ENCODE data around the gene OR11L1.

The OR11L1 gene

GRCh38 chr1:247854899-247855545 lies 13.3 kb upstream of the OR11L1 start:
- H3K9ac ChIP-seq (ENCODE audit: low read length) = no peak overlapping the region
- H4K20me1 ChIP-seq (ENCODE audit: low read depth, low read length) = no peaks in the 10 kb centered on the region
- H2AFZ ChIP-seq (ENCODE audit: low read depth, low read length, severe bottlenecking) = no peak overlapping the region
- H3K9me3 ChIP-seq (ENCODE audit: insufficient read depth, low read length) = no peaks in the 10 kb centered on the region
- no peaks in the 10 kb centered on the region for H3K9me2 ChIP-seq (replicated peaks; ENCODE audit: insufficient read depth, low read length)
- no peak overlapping the region for H3K4me2 ChIP-seq (ENCODE audit: low read depth, low read length, poor library complexity, severe bottlenecking)
- no peaks in the 10 kb centered on the region for H3K36me3 ChIP-seq (ENCODE audit: low read length)
- no peaks in the 10 kb centered on the region for H3F3A ChIP-seq (ENCODE audit: insufficient read depth)
- no peaks in the 10 kb centered on the region for H3K27me3 ChIP-seq (ENCODE audit: low read length)
- no peaks in the 10 kb centered on the region for H3K79me2 ChIP-seq (ENCODE audit: insufficient read depth, low read length)
- TF ChIP-seq, protein P1, sequence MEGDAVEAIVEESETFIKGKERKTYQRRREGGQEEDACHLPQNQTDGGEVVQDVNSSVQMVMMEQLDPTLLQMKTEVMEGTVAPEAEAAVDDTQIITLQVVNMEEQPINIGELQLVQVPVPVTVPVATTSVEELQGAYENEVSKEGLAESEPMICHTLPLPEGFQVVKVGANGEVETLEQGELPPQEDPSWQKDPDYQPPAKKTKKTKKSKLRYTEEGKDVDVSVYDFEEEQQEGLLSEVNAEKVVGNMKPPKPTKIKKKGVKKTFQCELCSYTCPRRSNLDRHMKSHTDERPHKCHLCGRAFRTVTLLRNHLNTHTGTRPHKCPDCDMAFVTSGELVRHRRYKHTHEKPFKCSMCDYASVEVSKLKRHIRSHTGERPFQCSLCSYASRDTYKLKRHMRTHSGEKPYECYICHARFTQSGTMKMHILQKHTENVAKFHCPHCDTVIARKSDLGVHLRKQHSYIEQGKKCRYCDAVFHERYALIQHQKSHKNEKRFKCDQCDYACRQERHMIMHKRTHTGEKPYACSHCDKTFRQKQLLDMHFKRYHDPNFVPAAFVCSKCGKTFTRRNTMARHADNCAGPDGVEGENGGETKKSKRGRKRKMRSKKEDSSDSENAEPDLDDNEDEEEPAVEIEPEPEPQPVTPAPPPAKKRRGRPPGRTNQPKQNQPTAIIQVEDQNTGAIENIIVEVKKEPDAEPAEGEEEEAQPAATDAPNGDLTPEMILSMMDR (IDR thresholded peaks at IDR 0.05; ENCODE audit: insufficient read depth, low read length, poor library complexity, severe bottlenecking) = no peak
- TF ChIP-seq EZH2phosphoT487 (conservative IDR thresholded peaks at IDR 0.05; ENCODE audit: low read length) = no peak
- no peak overlapping the region for H3K4me3 ChIP-seq (ENCODE audit: insufficient read depth, low read length, poor library complexity, severe bottlenecking)
- no peak overlapping the region for H3K27ac ChIP-seq (ENCODE audit: low read depth, low read length)

- H3K4me2 ChIP-seq (ENCODE audit: low read depth, low read length, poor library complexity, severe bottlenecking) = no peak overlapping the region
- no peak overlapping the region for H3K9ac ChIP-seq (ENCODE audit: low read length)
- no peaks in the 10 kb centered on the region for H3K9me3 ChIP-seq (ENCODE audit: insufficient read depth, low read length)
- H4K20me1 ChIP-seq (ENCODE audit: low read depth, low read length) = no peaks in the 10 kb centered on the region
- no peaks in the 10 kb centered on the region for H3K79me2 ChIP-seq (ENCODE audit: insufficient read depth, low read length)
- no peak for TF ChIP-seq EZH2phosphoT487 (conservative IDR thresholded peaks at IDR 0.05; ENCODE audit: low read length)
- TF ChIP-seq, protein P1 (IDR thresholded peaks at IDR 0.05; ENCODE audit: insufficient read depth, low read length, poor library complexity, severe bottlenecking) = no peak
- H3K36me3 ChIP-seq (ENCODE audit: low read length) = no peaks in the 10 kb centered on the region
- H2AFZ ChIP-seq (ENCODE audit: low read depth, low read length, severe bottlenecking) = no peak overlapping the region
- no peaks in the 10 kb centered on the region for H3K9me2 ChIP-seq (replicated peaks; ENCODE audit: insufficient read depth, low read length)
- H3K4me3 ChIP-seq (ENCODE audit: insufficient read depth, low read length, poor library complexity, severe bottlenecking) = no peak overlapping the region
- H3K27me3 ChIP-seq (ENCODE audit: low read length) = no peaks in the 10 kb centered on the region
- H3K27ac ChIP-seq (ENCODE audit: low read depth, low read length) = no peak overlapping the region
- H3F3A ChIP-seq (ENCODE audit: insufficient read depth) = no peaks in the 10 kb centered on the region
Measured at GRCh38 chr1:247849616-247850015, 7.9 kb upstream of the OR11L1 start.

DNA sequence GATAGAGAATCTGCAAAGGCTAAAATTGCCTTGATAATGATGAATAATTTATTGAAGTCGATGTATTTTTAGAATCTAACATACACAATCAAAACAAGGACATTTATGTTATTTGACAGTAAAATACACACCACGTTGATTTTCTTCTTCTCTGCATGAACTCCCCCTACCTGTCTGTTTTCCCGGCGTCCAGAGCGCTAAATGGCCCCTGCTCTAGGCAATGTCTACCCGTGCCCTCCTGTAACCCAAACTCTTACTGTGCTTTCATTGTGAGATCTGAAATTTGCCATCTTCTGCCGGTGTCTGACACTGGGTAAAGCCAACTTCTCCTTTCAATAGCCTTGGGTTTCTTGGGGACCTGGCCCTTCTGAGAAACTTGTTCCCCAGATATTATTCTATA lies 6.7 kb upstream of the OR11L1 start:
- Histone ChIP-seq H3K79me2 (ENCODE audit: insufficient read depth, low read length) (no peaks in the 10 kb centered on the region), H3K9me2 (replicated peaks; ENCODE audit: insufficient read depth, low read length) (no peaks in the 10 kb centered on the region), H2AFZ (ENCODE audit: low read depth, low read length, severe bottlenecking) (no peak overlapping the region), H3K9ac (ENCODE audit: low read length) (no peak overlapping the region), H3K27me3 (ENCODE audit: low read length) (no peaks in the 10 kb centered on the region), H3K9me3 (ENCODE audit: insufficient read depth, low read length) (no peaks in the 10 kb centered on the region), H3K4me2 (ENCODE audit: low read depth, low read length, poor library complexity, severe bottlenecking) (no peak overlapping the region), H3F3A (ENCODE audit: insufficient read depth) (no peaks in the 10 kb centered on the region), H3K36me3 (ENCODE audit: low read length) (no peaks in the 10 kb centered on the region), H4K20me1 (ENCODE audit: low read depth, low read length) (no peaks in the 10 kb centered on the region), H3K27ac (ENCODE audit: low read depth, low read length) (no peak overlapping the region), H3K4me3 (ENCODE audit: insufficient read depth, low read length, poor library complexity, severe bottlenecking) (no peak overlapping the region)
- TF ChIP-seq EZH2phosphoT487 (conservative IDR thresholded peaks at IDR 0.05; ENCODE audit: low read length) = no peak
- TF ChIP-seq, protein P1 (IDR thresholded peaks at IDR 0.05; ENCODE audit: insufficient read depth, low read length, poor library complexity, severe bottlenecking) = no peak
